Activated CD8-positive, alpha-beta memory T cell treated with anti-CD3 and anti-CD28 coated beads for 1 hour (primary cell): ENCODE data around the gene OPTC.

Experiments used
- DNase-seq, 2 donors: peaks; one replicate each; pipeline ENCODE4 v3.0.0-alpha.2; 2020; ENCODE audit warnings: low read depth in 1 of 2; ENCODE audit errors: extremely low read depth in 1 of 2

The OPTC gene

GRCh38 chr1:203528976-203529835 is 35.3 kb downstream of the OPTC start:
- DNase-seq = no peak

GRCh38 chr1:203531063-203531462 is 37.1 kb downstream of the OPTC start:
- no peak for DNase-seq

GRCh38 chr1:203534012-203534411 is 40.1 kb downstream of the OPTC start:
- no peak for DNase-seq

- no peak for DNase-seq
These were observed 40.6 kb downstream of the OPTC start for GRCh38 chr1:203534526-203534925.

GRCh38 chr1:203536575-203536974 is 42.6 kb downstream of the OPTC start:
- no peak for DNase-seq

GRCh38 chr1:203536980-203537455 is 43.1 kb downstream of the OPTC start:
- no peak for DNase-seq

- no peak for DNase-seq
These were observed 44.0 kb downstream of the OPTC start for GRCh38 chr1:203537806-203538464.

GRCh38 chr1:203538726-203539125 is 44.8 kb downstream of the OPTC start:
- DNase-seq = no peak

GRCh38 chr1:203539831-203540546 is 46.0 kb downstream of the OPTC start:
- DNase-seq = no peak

- DNase-seq = no peak
These were observed 50.5 kb downstream of the OPTC start for GRCh38 chr1:203544485-203544884.

- no peak for DNase-seq
These were observed 51.2 kb downstream of the OPTC start for GRCh38 chr1:203544978-203545816.

- DNase-seq = no peak
These were observed 52.3 kb downstream of the OPTC start for GRCh38 chr1:203546274-203546673.

GRCh38 chr1:203547147-203547546 is 53.2 kb downstream of the OPTC start:
- no peak for DNase-seq

- no peak for DNase-seq
These were observed 53.9 kb downstream of the OPTC start for GRCh38 chr1:203547771-203548421.

- DNase-seq = no peak
These were observed 54.9 kb downstream of the OPTC start for GRCh38 chr1:203548892-203549291.

- no peak for DNase-seq
These were observed 55.4 kb downstream of the OPTC start for GRCh38 chr1:203549309-203549708.

- DNase-seq = no peak
These were observed 56.9 kb downstream of the OPTC start for GRCh38 chr1:203550846-203551245.

- no peak for DNase-seq
These were observed 57.6 kb downstream of the OPTC start for GRCh38 chr1:203551550-203551949.

GRCh38 chr1:203553496-203553895 is 59.5 kb downstream of the OPTC start:
- no peak for DNase-seq

GRCh38 chr1:203554071-203554470 is 60.1 kb downstream of the OPTC start:
- DNase-seq = no peak
